Amniotic epithelial cell (primary cell): ENCODE results near the gene TIAM1.

Experiments
- DNase-seq: peaks from one replicate; pipeline ENCODE4 v3.0.0-alpha.2; 2010; ENCODE audit warnings: low read depth

The TIAM1 gene

GRCh38 chr21:31087639-31088473 lies 256.2 kb downstream of the TIAM1 start:
- DNase-seq, result no peak

DNA sequence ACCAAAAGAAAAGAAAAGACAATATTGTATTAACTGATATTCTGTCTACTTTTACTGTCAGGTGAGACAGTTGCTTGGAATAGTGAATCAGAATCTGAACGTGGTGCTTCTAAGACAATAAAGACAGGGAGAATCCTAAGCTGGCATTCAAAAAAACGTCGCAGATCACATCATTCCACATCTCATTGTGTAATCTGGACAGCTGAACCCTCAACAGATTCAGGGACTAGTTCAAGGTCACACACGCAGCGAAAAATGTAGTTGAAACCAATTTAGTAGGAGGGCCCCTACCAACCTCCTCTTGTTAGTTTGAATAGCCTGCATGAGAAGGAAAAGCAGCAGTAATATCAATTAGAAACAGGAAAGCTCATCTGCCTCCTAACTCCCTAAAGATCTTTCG lies 259.4 kb downstream of the TIAM1 start:
- no peak for DNase-seq

DNA sequence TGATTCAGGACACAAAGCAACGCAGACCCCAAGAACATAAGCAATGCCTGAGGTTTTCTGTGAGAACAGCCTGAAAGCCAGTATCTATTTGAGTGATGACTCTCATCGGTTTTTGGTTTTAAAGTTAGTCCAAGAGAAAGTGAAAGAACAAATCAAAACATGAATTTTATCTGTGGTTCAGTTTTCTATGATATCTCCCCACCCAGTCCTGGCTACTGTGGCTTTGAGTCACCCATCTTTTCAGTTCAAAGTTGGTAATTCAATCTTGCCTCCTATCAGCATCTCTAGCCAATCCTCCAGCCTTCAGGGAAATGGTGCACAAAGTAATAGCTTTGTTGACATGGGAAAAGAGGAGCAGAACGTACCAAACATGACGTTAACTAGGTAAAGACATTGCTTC lies 265.3 kb downstream of the TIAM1 start:
- DNase-seq, result peak; percentile 9

GRCh38 chr21:31078216-31078615 lies 265.8 kb downstream of the TIAM1 start:
- no peak for DNase-seq

GRCh38 chr21:31075848-31076247 lies 268.2 kb downstream of the TIAM1 start:
- DNase-seq, result no peak

- no peak for DNase-seq
These were observed 271.5 kb downstream of the TIAM1 start for GRCh38 chr21:31072533-31072932.
